GM19351 (cell line): Measurements from ENCODE around the gene CCNC.
"Not testable (repeated sequence)": the region's sequence is repeated elsewhere in the genome, so short reads cannot be mapped to it uniquely, and the experiment has no call there.

Experiments used
- ATAC-seq: cut with Tn5 transposase; IDR thresholded peaks from one replicate; pipeline ENCODE4 v1.9.1; 2021; ENCODE audit warnings: mild to moderate bottlenecking, moderate library complexity; ENCODE audit not compliant: unreplicated experiment

Gene CCNC

DNA sequence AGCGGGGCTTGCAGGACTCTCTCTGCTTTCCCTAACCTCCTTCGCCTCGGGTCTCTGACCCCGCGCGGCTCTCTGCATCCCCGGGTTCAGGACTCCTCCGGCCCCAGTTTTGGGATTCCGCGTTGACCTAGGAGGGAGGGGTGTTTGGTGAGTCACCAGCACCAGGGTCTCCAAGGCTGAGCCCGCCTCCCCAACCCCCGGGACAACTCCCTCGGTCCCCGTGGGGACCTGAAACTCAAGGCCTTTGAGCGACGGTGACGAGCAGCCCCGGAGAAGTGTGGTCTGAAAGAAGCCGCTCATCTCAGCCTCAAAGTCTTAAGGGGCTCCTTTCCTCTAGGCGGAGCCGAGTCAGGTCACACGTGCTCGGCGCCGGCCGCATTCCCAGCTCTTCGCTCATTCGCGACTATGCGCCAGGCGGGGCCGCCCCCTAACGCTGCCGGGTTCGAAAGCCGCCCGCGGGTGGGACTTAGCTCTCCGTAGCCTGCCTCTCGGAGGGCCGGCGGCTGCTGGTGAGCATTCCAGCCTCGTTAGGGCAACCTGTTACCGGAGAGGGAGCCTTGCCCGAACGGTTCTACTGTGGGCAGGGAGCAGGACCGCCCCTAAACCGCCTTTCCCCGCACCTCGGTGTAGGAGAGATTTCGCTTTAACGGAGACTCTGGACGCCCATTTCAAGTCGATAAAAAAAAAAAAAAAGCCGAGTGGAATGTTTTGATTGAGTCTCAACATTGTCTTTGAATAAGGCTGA, 35.1 kb upstream of the CCNC start:
- ATAC-seq, result peak; percentile 49

DNA sequence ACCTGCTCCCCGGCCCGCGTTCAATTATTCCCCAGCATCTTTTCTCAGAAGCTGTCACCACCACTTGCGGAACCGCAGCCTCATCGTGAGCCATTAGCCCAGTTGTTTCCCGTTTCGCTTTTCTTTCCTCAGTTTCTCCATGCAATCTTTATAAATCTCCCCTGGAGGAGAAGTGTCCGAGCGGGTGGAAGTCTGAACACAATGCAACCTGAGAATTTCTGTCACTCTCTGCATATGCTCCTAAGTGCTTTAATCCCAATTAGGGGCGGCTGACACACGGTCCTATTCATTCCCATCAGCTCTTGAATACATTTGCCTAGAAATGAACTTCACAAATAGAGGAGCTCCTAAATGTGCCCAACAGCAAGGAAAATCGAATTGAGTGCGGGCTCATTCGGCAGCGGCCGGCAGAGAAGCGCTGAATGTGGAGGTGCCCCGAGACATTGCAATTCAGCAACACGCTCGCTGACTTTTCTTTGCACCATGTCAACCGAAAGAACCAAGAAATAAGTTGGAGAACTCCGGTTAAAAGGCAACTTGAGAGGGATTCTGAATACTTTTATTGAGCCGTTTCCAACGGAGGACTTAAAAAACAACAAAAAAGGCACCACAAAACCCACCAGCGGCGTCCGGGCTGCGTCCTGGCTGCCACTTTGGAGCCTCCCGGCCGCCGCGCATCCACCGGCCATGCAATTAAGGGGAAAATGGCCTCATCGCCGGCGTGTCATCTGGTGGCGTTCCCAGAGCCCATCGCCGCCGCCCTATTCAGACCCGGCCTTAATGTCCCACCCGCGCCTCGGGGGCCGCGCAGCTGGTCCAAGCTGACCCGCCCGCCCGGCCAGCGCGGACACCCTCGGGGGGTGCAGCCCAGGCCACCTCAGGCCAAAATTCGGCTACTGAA, 34.3 kb upstream of the CCNC start:
- ATAC-seq, result peak; percentile 6

DNA sequence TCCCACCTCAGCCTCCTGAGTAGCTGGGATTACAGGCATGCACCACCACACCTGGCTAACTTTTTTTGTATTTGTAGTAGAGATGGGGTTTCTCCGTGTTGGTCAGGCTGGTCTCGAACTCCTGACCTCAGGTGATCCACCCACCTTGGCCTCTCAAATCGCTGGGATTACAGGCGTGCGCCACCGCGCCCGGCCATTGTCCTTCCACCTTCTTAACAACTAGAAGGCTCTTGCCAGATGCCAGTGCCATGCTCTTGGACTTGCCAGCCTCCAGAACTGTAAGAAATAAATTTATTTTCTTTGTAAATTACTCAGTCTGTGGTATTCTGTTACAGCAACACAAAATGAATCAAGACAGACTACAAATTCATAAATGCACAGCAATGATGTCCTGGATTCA, 26.2 kb upstream of the CCNC start:
- not testable (repeated sequence) for ATAC-seq

DNA sequence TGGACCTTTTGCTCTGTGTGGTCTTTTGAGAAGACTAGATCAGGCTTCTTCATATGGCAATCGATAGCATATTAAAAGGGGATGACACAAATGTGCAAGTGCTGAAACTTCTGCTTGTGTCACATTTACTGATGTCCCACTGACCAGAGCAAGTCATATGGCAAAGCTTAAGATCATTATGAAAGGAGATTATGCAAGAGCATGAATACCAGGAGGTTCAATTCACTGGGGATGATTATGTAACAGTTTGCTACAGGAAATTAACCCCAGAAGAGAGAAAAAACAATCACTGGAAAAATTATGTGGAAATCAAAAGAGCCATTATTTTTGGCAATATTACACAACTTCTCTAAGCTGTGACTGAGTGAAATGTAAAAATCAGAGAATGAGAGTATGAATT, 24.4 kb upstream of the CCNC start:
- no peak for ATAC-seq

DNA sequence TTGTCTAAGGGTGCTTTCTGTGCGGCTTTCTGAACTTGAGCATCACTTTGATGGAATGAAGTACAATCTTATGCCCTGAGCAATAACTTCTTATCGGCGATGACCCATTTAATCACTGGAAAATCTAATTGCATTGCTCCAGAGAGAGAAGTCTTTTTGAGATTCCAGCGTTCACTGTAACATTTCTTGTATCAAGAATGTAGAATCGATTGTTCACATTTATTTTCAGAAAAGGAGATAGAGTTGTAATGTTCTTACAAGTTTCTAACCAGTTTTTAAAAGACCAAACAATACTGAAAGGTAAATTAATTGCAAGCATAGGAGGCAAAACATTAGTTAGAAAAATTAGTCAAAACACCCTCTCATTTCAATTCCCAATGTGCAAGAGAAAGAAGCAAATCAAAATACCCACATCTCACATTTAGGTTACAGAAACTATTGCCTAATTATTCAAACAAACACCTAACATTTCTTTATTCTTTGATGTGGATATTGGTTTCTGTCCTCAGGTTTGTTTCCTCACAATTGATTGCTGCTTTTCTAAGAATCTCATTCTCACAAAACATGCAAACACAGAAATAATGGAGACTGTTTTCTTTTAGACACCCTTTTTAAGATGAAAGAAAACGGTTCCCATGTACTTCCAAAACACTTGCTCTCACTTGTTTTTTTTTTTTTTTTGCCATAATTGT, 23.4 kb upstream of the CCNC start:
- no peak for ATAC-seq

DNA sequence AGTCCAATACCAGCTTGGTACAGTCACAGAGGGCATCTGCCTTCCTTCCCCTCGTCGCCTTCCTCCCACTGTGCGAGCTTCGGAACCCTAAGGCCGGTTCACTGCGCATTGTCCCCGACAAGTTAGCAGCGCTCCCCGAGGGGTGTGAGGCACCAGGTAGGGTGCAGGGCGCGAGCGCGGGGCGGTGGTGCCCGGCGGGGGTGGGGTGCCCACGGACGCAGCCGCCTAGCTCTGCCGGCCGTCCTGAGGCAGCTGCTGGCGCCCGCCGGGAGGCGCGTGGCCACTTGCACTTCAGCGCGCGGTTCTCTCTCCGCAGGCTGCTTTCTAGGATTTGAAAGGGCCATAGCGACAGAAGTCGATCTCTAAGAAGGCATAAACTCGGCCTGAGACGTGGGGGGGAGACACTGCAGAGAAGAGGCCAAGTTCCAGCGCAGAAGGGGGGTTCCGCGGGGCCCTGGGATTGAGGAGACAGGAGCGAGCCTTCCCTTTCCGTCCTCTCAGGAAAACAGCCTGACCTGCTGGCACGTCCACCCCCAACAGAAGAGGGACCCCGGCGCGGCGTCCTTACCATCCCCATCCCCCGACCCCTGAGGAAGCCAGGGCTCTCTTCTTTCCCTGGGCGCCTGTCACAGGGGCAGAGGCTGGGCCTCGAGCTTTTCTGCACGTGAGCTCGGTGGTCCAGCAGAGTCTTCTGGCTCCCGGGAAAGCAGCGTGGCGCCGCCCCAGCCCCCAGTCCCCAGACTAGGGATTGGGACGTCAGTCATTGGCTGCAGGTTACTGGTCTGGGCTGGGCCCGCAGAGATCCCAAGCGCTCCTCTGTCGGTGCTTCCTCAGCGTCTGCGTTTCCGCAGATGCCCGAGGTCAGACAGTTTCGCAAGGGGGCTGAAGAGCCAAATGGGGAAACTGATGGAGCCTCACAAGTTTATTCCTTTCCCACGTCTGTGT, 22.5 kb upstream of the CCNC start:
- no peak for ATAC-seq

DNA sequence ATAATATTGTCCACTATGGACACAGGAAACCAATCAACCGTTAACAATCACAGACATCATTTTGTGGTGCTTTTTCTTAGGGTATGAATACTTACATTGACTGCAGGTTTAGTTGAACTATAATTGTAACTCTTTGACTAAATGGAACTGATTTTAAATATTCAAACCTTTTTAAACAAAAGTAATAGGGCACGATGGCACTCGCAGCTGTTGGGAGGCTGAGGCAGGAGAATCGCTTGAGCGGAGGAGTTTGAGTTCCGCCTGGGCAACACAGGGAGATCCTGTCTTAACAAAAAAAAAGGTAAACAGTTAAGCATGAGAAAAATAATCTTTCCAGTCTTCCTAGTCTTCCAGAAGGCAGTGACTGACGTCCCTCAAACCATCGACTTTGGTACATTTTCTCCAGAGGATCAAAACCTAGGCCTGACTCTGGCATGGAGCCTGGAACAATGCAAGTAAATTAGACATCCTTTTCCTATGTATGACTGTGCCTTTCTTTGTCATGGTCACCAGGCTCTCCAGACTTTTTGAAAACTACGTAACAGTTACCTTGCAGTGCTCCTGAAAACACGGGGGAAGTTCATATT, 21.5 kb upstream of the CCNC start:
- ATAC-seq, result no peak

DNA sequence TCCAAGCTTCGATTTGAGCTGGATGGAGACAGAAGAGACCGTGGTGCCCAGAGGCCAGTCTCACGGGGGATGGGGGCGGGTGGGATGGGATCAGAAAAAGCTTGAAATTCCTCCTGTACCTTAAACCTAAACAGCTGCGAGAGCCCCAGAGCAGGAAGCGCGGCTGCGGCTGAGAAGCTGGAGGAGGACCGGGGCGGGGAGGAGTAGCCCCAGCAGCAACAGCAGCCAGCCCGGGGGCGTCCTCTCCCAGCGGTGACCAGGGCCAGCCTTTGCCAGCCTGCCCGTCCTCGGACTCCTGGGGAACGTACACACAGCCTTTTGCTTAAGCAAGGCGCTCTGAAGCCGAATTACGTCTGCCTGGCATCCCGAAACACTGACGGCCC, 20.8 kb upstream of the CCNC start:
- peak; percentile 33 for ATAC-seq

DNA sequence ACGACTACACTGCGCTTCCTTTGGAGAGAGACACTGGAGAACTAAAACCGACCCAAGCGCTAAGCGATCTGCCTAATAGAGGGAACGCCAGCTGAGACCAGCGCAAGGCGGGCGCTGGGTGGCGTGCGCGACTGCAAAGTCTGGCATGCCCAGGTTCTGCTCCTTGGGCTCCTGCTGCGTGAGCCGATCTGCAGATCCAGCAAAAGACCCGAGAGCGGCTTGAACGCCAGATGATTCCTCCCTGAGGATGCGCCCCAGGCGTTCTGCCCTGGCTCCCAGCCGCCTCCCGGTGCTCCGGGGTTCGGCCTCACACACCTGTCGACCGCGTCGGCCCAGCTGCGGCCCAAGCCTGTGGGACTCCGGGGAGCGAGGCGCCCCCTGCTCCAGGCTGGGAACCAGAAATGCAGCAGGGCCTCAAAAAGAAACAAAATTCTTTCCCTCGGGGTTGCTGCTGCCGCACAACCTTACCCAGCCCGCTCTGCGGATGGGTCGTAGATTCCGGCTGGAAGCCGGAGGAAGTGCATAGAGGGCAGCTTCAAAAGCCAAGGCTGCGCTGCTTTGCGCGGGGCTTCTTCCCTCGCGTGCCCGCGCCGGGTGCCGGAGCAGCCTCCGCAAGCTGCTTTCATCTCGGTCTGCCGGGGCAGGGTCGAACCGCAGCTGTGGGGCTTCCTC, 20.3 kb upstream of the CCNC start:
- peak; percentile 90 for ATAC-seq

DNA sequence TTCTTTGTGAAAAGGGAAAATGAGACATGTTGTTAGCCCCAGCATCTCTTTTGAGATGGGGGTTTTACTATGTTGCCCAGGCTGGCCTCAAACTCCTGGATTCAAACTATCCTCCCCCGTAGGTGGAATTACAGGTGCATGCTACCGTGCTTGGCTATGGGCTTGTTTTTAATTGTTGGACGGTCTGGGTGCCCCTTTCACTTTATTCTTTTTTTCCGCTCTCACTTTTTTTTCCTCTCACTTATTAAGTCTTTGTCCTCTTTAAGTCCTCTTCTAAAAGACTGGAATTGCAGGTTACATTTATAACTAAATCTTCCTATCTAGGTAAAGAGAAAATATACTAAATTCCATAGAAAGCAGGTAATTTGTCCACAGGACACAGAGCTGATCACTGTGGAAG, 19.3 kb upstream of the CCNC start:
- ATAC-seq, result no peak

DNA sequence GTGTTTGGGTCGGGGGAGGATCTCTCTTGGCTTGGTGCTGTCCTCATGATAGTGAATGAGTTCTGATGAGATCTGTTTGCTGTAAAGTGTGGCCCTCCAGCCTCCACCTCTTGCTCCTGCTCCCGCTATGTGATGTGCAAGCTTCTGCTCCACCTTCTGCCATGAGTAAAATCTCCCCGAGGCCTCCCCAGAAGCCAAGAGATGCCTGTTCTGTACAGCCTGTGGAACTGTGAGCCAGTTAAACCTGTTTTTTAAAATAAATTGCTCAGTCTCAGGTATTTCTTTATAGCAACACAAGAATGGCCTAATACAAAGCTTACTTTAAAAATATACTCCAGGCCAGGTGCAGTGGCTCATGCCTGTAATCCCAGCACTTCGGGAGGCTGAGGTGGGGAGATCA, 11.3 kb upstream of the CCNC start:
- ATAC-seq, result no peak

DNA sequence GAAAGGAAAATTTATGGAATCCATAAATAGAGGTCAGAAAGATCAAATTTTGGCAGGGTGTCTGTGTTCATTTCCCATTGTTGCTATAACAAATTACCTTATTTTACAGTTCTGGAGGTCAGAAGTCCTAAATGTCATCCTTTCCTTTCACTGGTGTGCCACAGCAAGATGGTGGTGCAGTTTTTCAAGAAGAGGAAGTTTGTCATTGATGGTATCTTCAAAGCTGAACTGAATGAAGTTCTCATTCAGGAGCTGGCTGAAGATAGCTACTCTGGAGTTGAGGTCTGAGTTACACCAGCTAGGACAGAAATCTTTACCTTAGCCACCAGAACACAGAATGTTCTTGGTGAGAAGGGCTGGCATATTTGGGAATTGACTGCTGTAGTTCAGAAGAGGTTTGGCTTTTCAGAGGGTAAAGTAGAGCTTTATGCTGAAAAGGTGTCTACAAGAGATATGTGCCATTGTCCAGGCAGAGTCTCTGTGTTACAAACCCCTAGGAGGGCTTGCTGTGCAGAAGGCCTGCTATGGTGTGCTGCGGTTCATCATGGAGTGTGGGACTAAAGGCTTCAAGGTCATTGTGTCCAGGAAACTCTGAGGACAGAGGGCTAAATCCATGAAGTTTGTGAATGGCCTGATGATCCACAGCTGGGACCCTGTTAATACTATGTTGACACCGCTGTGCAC, 7.2 kb upstream of the CCNC start:
- ATAC-seq, result no peak

DNA sequence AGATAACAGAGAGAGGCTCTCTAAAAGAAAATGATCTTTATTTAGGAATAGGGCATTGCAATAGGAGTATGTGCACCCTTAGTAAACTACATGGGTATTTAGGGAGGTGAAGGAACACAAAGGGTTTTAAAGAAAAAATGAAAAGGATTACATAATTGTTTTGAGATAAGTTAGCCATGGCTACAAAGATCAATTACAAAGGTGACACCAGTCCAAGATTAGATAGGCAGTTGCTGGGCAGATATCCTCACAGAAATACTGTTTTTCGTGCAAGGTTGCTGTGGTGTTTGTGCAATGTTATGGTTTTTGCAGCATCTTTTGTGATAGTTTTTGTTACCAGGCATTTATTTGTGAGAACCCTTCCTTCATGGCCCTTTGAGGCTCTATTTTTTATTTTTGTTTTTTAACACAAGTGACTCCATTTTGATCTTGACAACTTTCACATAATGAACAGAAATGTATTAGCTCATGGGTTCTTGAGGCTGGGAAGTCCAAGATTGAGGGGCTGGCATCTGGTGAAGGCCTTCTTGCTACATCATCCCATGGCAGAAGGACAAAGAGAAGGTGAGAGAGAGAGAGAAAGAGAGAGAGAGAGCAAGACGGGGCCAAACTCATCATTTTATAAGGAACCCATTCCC, 5.6 kb upstream of the CCNC start:
- no peak for ATAC-seq

DNA sequence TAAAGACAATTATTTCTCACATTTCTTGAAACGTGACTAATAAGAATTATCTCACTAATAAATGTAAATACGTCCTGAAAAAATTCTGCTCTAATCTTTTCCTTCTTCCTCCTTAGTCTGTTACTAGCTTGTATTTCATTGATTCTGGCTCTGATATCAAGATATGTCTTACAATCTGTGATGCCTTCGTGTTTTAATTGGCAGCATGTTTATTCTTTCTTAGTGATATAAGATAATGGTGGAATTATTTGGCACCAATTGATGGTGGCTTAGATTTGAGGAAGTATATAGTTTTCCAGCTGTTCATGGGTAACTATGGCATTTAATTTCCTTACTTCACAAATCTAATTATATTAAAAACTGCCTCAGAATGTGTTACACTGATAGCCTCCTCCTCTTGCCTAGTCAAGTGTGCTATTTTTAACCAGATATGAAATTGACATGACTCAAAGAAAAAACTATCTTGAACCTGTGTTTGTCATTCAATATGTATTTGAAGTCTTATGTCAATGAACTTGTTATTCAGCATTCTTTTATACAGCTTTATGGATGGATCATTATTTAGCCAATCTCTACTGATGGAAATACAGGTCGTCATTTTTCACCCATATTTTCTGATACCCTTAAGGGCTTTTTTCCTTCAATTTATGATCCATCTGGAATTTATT, 5.3 kb downstream of the CCNC start:
- no peak for ATAC-seq

DNA sequence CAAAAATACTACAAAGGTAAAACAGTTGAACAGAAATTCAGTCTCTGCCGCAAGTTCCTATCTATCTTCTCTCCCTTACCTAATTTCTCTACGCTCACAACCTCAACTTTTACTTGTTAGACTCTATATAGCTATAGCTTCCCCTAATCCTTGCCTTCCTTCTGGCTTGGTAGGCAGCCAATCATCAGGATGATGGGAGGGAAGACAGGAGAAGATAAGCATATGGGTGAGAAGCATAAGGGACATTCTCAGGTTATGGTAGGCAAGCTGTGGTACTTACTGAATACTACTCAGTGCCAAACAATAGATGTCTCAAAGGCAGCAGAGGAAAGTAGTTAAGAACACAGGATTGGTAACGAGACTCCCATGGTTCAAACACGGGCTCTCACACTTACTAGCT, 7.8 kb downstream of the CCNC start:
- ATAC-seq, result no peak

DNA sequence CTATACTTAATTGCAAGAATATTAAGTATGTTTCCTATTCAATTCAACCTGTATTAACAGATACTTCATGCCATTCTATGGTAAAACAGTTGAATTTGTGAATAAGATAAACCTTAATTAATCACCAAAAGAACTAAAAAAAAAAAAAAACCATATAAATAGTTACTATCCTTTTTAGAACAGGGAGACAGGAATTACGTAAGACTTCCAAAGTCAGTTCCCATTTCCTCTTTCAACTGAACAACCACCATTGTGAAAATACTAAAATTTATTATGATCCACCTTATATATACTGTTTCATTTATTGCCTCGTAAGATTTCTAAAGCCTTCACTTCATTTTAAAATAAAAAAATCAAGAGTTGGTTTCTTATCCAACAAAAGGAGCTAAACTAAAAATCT, 9.4 kb downstream of the CCNC start:
- no peak for ATAC-seq

DNA sequence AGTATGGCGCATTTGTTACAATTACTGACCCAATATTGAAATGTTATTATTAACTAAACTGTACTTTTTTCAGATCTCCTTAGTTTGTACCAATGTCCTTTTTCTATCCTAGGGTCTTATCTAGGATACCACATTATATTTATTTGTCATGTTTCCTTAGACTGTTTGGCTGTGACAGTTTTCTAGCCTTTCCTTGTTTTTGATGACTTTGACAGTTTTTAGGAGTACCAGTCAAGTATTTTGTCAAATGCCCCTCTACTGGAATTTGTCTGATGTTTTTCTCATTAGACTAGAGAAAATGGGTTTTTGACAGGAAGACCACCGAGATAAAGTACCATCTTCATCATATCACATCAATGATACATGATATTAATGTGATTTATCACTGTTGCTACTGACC, 14.6 kb downstream of the CCNC start:
- ATAC-seq, result no peak
